ENCODE data around the gene SPAG16. TPM values are rescaled to one million over a fixed set of nuclear protein-coding genes. Genes with fewer than 3 reads are reported as not detected.

SPAG16 gene
- total and polyA plus RNA-seq, 2 donors, result 32.0 to 45.0 TPM

GRCh38 chr2:214135966-214136365 lies 851.7 kb downstream of the SPAG16 start:
- Histone ChIP-seq H3K27ac (ENCODE audit: low read depth in 1 of 2, low read length in 1 of 2) (no peak overlapping the region), H3K4me1 (ENCODE audit: control insufficient read depth in 2 of 2, insufficient read depth in 2 of 2, low read length in 2 of 2) (no peaks in the 10 kb centered on the region), H3K36me3 (ENCODE audit: control insufficient read depth in 2 of 2, insufficient read depth in 2 of 2, low read length in 1 of 2) (no peaks in the 10 kb centered on the region), H3K27me3 (ENCODE audit: control insufficient read depth in 2 of 2, insufficient read depth in 1 of 2, low read length in 1 of 2) (no peaks in the 10 kb centered on the region), H3K9me3 (ENCODE audit: control insufficient read depth in 2 of 2, insufficient read depth in 1 of 2, low read length in 1 of 2) (no peaks in the 10 kb centered on the region), H3K4me3 (ENCODE audit: low read length in 2 of 2) (no peak overlapping the region)
- 99% methylated on average over 1 of the region's 1 CpG for WGBS
- DNase-seq (ENCODE audit: low read depth in 6 of 9, low spot score in 9 of 9), result no peak

GRCh38 chr2:214138779-214139178 lies 854.5 kb downstream of the SPAG16 start:
- H3K4me3 ChIP-seq (ENCODE audit: low read length in 2 of 2), result no peak overlapping the region
- H3K27ac ChIP-seq (ENCODE audit: low read depth in 1 of 2, low read length in 1 of 2), result no peak overlapping the region
- no peak for DNase-seq (ENCODE audit: low read depth in 6 of 9, low spot score in 9 of 9)
- H3K9me3 ChIP-seq (ENCODE audit: control insufficient read depth in 2 of 2, insufficient read depth in 1 of 2, low read length in 1 of 2), result no peaks in the 10 kb centered on the region
- H3K27me3 ChIP-seq (ENCODE audit: control insufficient read depth in 2 of 2, insufficient read depth in 1 of 2, low read length in 1 of 2), result no peaks in the 10 kb centered on the region
- H3K4me1 ChIP-seq (ENCODE audit: control insufficient read depth in 2 of 2, insufficient read depth in 2 of 2, low read length in 2 of 2), result no peaks in the 10 kb centered on the region
- H3K36me3 ChIP-seq (ENCODE audit: control insufficient read depth in 2 of 2, insufficient read depth in 2 of 2, low read length in 1 of 2), result no peaks in the 10 kb centered on the region

- Histone ChIP-seq H3K36me3 (ENCODE audit: control insufficient read depth in 2 of 2, insufficient read depth in 2 of 2, low read length in 1 of 2) (no peaks in the 10 kb centered on the region), H3K27ac (ENCODE audit: low read depth in 1 of 2, low read length in 1 of 2) (no peak overlapping the region), H3K9me3 (ENCODE audit: control insufficient read depth in 2 of 2, insufficient read depth in 1 of 2, low read length in 1 of 2) (no peaks in the 10 kb centered on the region), H3K27me3 (ENCODE audit: control insufficient read depth in 2 of 2, insufficient read depth in 1 of 2, low read length in 1 of 2) (no peaks in the 10 kb centered on the region), H3K4me3 (ENCODE audit: low read length in 2 of 2) (no peak overlapping the region), H3K4me1 (ENCODE audit: control insufficient read depth in 2 of 2, insufficient read depth in 2 of 2, low read length in 2 of 2) (no peaks in the 10 kb centered on the region)
- DNase-seq (ENCODE audit: low read depth in 6 of 9, low spot score in 9 of 9), result no peak
- 94% methylated on average over 3 of the region's 3 CpGs for WGBS
Observed at GRCh38 chr2:214139630-214140284, 855.5 kb downstream of the SPAG16 start.

GRCh38 chr2:214156971-214157370 lies 872.7 kb downstream of the SPAG16 start:
- no peak overlapping the region for H3K4me3 ChIP-seq (ENCODE audit: low read length in 2 of 2)
- H3K27ac ChIP-seq (ENCODE audit: low read depth in 1 of 2, low read length in 1 of 2), result no peak overlapping the region
- WGBS, result 96% methylated on average over 1 of the region's 1 CpG

GRCh38 chr2:214158851-214159250 lies 874.6 kb downstream of the SPAG16 start:
- Histone ChIP-seq H3K4me1 (ENCODE audit: control insufficient read depth in 2 of 2, insufficient read depth in 2 of 2, low read length in 2 of 2) (no peaks in the 10 kb centered on the region), H3K9me3 (ENCODE audit: control insufficient read depth in 2 of 2, insufficient read depth in 1 of 2, low read length in 1 of 2) (no peaks in the 10 kb centered on the region)
- WGBS, result 96% methylated on average over 1 of the region's 1 CpG

More at GRCh38 chr2:214156971-214157370, 872.7 kb downstream of the SPAG16 start:
- no peak for DNase-seq (ENCODE audit: low read depth in 6 of 9, low spot score in 9 of 9)
- no peaks in the 10 kb centered on the region for H3K27me3 ChIP-seq (ENCODE audit: control insufficient read depth in 2 of 2, insufficient read depth in 1 of 2, low read length in 1 of 2)
- H3K36me3 ChIP-seq (ENCODE audit: control insufficient read depth in 2 of 2, insufficient read depth in 2 of 2, low read length in 1 of 2), result no peaks in the 10 kb centered on the region
- H3K4me1 ChIP-seq (ENCODE audit: control insufficient read depth in 2 of 2, insufficient read depth in 2 of 2, low read length in 2 of 2), result no peaks in the 10 kb centered on the region
- H3K9me3 ChIP-seq (ENCODE audit: control insufficient read depth in 2 of 2, insufficient read depth in 1 of 2, low read length in 1 of 2), result no peaks in the 10 kb centered on the region

GRCh38 chr2:214169281-214169680 lies 885.0 kb downstream of the SPAG16 start:
- H3K4me3 ChIP-seq (ENCODE audit: low read length in 2 of 2), result no peak overlapping the region
- 88% methylated on average over 5 of the region's 5 CpGs for WGBS

More at GRCh38 chr2:214158851-214159250, 874.6 kb downstream of the SPAG16 start:
- Histone ChIP-seq H3K36me3 (ENCODE audit: control insufficient read depth in 2 of 2, insufficient read depth in 2 of 2, low read length in 1 of 2) (no peaks in the 10 kb centered on the region), H3K27me3 (ENCODE audit: control insufficient read depth in 2 of 2, insufficient read depth in 1 of 2, low read length in 1 of 2) (no peaks in the 10 kb centered on the region), H3K27ac (ENCODE audit: low read depth in 1 of 2, low read length in 1 of 2) (no peak overlapping the region), H3K4me3 (ENCODE audit: low read length in 2 of 2) (no peak overlapping the region)
- DNase-seq (ENCODE audit: low read depth in 6 of 9, low spot score in 9 of 9), result no peak

GRCh38 chr2:214169736-214170135 lies 885.5 kb downstream of the SPAG16 start:
- WGBS, result 85% methylated on average over 2 of the region's 2 CpGs
- Histone ChIP-seq H3K9me3 (ENCODE audit: control insufficient read depth in 2 of 2, insufficient read depth in 1 of 2, low read length in 1 of 2) (no peaks in the 10 kb centered on the region), H3K36me3 (ENCODE audit: control insufficient read depth in 2 of 2, insufficient read depth in 2 of 2, low read length in 1 of 2) (no peaks in the 10 kb centered on the region), H3K4me1 (ENCODE audit: control insufficient read depth in 2 of 2, insufficient read depth in 2 of 2, low read length in 2 of 2) (no peaks in the 10 kb centered on the region), H3K4me3 (ENCODE audit: low read length in 2 of 2) (no peak overlapping the region), H3K27ac (ENCODE audit: low read depth in 1 of 2, low read length in 1 of 2) (no peak overlapping the region), H3K27me3 (ENCODE audit: control insufficient read depth in 2 of 2, insufficient read depth in 1 of 2, low read length in 1 of 2) (no peaks in the 10 kb centered on the region)
- DNase-seq (ENCODE audit: low read depth in 6 of 9, low spot score in 9 of 9), result no peak

More at GRCh38 chr2:214169281-214169680, 885.0 kb downstream of the SPAG16 start:
- Histone ChIP-seq H3K27ac (ENCODE audit: low read depth in 1 of 2, low read length in 1 of 2) (no peak overlapping the region), H3K4me1 (ENCODE audit: control insufficient read depth in 2 of 2, insufficient read depth in 2 of 2, low read length in 2 of 2) (no peaks in the 10 kb centered on the region), H3K36me3 (ENCODE audit: control insufficient read depth in 2 of 2, insufficient read depth in 2 of 2, low read length in 1 of 2) (no peaks in the 10 kb centered on the region), H3K9me3 (ENCODE audit: control insufficient read depth in 2 of 2, insufficient read depth in 1 of 2, low read length in 1 of 2) (no peaks in the 10 kb centered on the region), H3K27me3 (ENCODE audit: control insufficient read depth in 2 of 2, insufficient read depth in 1 of 2, low read length in 1 of 2) (no peaks in the 10 kb centered on the region)
- DNase-seq (ENCODE audit: low read depth in 6 of 9, low spot score in 9 of 9), result no peak

GRCh38 chr2:214174563-214174962 lies 890.3 kb downstream of the SPAG16 start:
- no peak overlapping the region for H3K27ac ChIP-seq (ENCODE audit: low read depth in 1 of 2, low read length in 1 of 2)
- H3K27me3 ChIP-seq (ENCODE audit: control insufficient read depth in 2 of 2, insufficient read depth in 1 of 2, low read length in 1 of 2), result no peaks in the 10 kb centered on the region
- 65% methylated on average over 1 of the region's 1 CpG for WGBS
- DNase-seq (ENCODE audit: low read depth in 6 of 9, low spot score in 9 of 9), result no peak
- H3K36me3 ChIP-seq (ENCODE audit: control insufficient read depth in 2 of 2, insufficient read depth in 2 of 2, low read length in 1 of 2), result no peaks in the 10 kb centered on the region
- no peaks in the 10 kb centered on the region for H3K9me3 ChIP-seq (ENCODE audit: control insufficient read depth in 2 of 2, insufficient read depth in 1 of 2, low read length in 1 of 2)
- no peaks in the 10 kb centered on the region for H3K4me1 ChIP-seq (ENCODE audit: control insufficient read depth in 2 of 2, insufficient read depth in 2 of 2, low read length in 2 of 2)
- H3K4me3 ChIP-seq (ENCODE audit: low read length in 2 of 2), result no peak overlapping the region

GRCh38 chr2:214180071-214180470 lies 895.8 kb downstream of the SPAG16 start:
- Histone ChIP-seq H3K27ac (ENCODE audit: low read depth in 1 of 2, low read length in 1 of 2) (no peak overlapping the region), H3K4me1 (ENCODE audit: control insufficient read depth in 2 of 2, insufficient read depth in 2 of 2, low read length in 2 of 2) (no peaks in the 10 kb centered on the region), H3K4me3 (ENCODE audit: low read length in 2 of 2) (no peak overlapping the region), H3K36me3 (ENCODE audit: control insufficient read depth in 2 of 2, insufficient read depth in 2 of 2, low read length in 1 of 2) (no peaks in the 10 kb centered on the region), H3K27me3 (ENCODE audit: control insufficient read depth in 2 of 2, insufficient read depth in 1 of 2, low read length in 1 of 2) (no peaks in the 10 kb centered on the region), H3K9me3 (ENCODE audit: control insufficient read depth in 2 of 2, insufficient read depth in 1 of 2, low read length in 1 of 2) (no peaks in the 10 kb centered on the region)
- DNase-seq (ENCODE audit: low read depth in 6 of 9, low spot score in 9 of 9), result no peak
- WGBS, result 96% methylated on average over 1 of the region's 1 CpG

Measured in thymus (tissue), 11 donors.